Activated naive CD4-positive, alpha-beta T cell treated with Interleukin-2 at 50 U/mL for 16 hours (primary cell): ENCODE results near the gene CBL.
"Not testable (repeated sequence)": the region's sequence is repeated elsewhere in the genome, so short reads cannot be mapped to it uniquely, and the experiment has no call there.

Experiments used
- DNase-seq: peaks from one replicate; pipeline ENCODE4 v3.0.0-alpha.2; 2020

The CBL gene

GRCh38 chr11:119185981-119186634, 20.0 kb upstream of the CBL start:
- no peak for DNase-seq

- DNase-seq: no peak
Observed at GRCh38 chr11:119187123-119187892, 18.8 kb upstream of the CBL start.

GRCh38 chr11:119188067-119188466, 18.1 kb upstream of the CBL start:
- DNase-seq: no peak

GRCh38 chr11:119188887-119189286, 17.3 kb upstream of the CBL start:
- no peak for DNase-seq

GRCh38 chr11:119189393-119189792, 16.7 kb upstream of the CBL start:
- DNase-seq: no peak

GRCh38 chr11:119190531-119190930, 15.6 kb upstream of the CBL start:
- DNase-seq: no peak

GRCh38 chr11:119191265-119191664, 14.9 kb upstream of the CBL start:
- DNase-seq: not testable (repeated sequence)

GRCh38 chr11:119192111-119192510, 14.0 kb upstream of the CBL start:
- DNase-seq: no peak

GRCh38 chr11:119193001-119193400, 13.1 kb upstream of the CBL start:
- no peak for DNase-seq

- no peak for DNase-seq
Observed at GRCh38 chr11:119193626-119194025, 12.5 kb upstream of the CBL start.

- no peak for DNase-seq
Observed at GRCh38 chr11:119194811-119195440, 11.2 kb upstream of the CBL start.

- DNase-seq: no peak
Observed at GRCh38 chr11:119195680-119196079, 10.5 kb upstream of the CBL start.

- peak; percentile 61 for DNase-seq
Observed at GRCh38 chr11:119196833-119197483, 9.2 kb upstream of the CBL start.

GRCh38 chr11:119198925-119199324, 7.2 kb upstream of the CBL start:
- DNase-seq: no peak

- DNase-seq: not testable (repeated sequence)
Observed at GRCh38 chr11:119201236-119201635, 4.9 kb upstream of the CBL start.

- DNase-seq: no peak
Observed at GRCh38 chr11:119202554-119202953, 3.6 kb upstream of the CBL start.

GRCh38 chr11:119204066-119204465, 2.1 kb upstream of the CBL start:
- DNase-seq: no peak

GRCh38 chr11:119205080-119205479, 1.1 kb upstream of the CBL start:
- no peak for DNase-seq

GRCh38 chr11:119206511-119207414, 624 bp downstream of the CBL start:
- DNase-seq: peak; percentile 59

- no peak for DNase-seq
Observed at GRCh38 chr11:119207415-119207960, 1.3 kb downstream of the CBL start.

GRCh38 chr11:119209186-119209585, 3.0 kb downstream of the CBL start:
- DNase-seq: no peak

- no peak for DNase-seq
Observed at GRCh38 chr11:119210050-119210449, 3.9 kb downstream of the CBL start.
